ENCODE results near the gene NEDD4L. TPM values are rescaled to one million over a fixed set of nuclear protein-coding genes. Genes with fewer than 3 reads are reported as not detected.

Gene NEDD4L
- total and polyA plus RNA-seq, 4 donors: 10.2 to 20.3 (median 13.2) TPM

DNA sequence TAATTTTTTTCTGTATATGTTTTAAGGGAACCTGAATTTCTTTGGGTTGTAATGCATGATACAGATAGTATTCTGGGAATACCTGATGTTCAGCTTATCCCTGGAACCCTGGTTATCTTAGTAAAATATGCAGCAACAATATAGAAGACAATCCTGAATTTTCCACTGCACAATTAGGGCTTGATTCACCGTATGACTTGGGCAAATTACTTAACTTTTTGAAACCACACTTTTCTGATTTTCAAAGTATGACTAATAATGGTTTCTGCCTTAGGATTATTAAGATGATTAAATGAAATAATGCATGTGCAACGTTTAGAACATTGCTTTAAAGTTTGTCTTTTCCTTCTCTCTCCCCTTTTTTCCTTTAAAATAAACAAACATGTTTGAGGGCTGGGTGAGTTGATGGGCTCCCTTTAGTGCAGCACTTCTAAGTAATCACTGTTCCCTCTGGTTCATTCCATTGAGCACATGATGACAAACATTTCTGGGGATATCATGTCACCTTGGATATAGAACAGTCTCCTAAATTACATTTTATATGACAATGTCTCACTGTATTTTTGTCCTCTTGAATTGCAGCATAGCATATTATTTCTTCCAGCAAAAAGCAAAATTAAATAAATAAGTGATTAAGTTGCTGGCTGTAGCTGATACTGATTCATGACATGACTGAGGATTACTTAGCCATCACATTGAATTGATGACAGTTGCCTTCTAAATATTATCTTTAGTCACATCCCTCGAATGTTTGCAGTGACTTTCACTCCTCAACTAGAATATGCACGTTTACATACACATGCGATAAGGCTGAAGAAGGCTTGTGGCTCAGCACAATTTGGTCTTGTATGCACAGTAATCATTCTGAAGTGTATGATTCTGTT lies 254.5 kb downstream of the NEDD4L start:
- Histone ChIP-seq H3K9me3 (ENCODE audit: control insufficient read depth in 4 of 4, low read length in 3 of 4) (no peaks in the 10 kb centered on the region), H3K4me3 (ENCODE audit: low read depth in 1 of 3, low read length in 3 of 3) (no peak overlapping the region), H3K9ac (ENCODE audit: low read depth in 1 of 2, low read length in 2 of 2) (no peak overlapping the region), H3K36me3 (ENCODE audit: control insufficient read depth in 4 of 4, insufficient read depth in 3 of 4, low read depth in 1 of 4, low read length in 3 of 4) (no peaks in the 10 kb centered on the region), H3K27me3 (ENCODE audit: control insufficient read depth in 4 of 4, insufficient read depth in 4 of 4, low read length in 3 of 4) (no peaks in the 10 kb centered on the region), H3K4me1 (ENCODE audit: control insufficient read depth in 4 of 4, insufficient read depth in 4 of 4, low read length in 3 of 4) (no peaks in the 10 kb centered on the region), H3K27ac (ENCODE audit: low read depth in 1 of 2, low read length in 2 of 2) (no peak overlapping the region)
- WGBS: 66% methylated on average over 5 of the region's 5 CpGs
- TF ChIP-seq HNF4G (IDR thresholded peaks at IDR 0.05): no peak
- TF ChIP-seq, protein P1, sequence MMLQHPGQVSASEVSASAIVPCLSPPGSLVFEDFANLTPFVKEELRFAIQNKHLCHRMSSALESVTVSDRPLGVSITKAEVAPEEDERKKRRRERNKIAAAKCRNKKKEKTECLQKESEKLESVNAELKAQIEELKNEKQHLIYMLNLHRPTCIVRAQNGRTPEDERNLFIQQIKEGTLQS (IDR thresholded peaks at IDR 0.05): no peak
- TF ChIP-seq JUND (IDR thresholded peaks at IDR 0.05): no peak
- no peak for TF ChIP-seq NR2F2 (IDR thresholded peaks at IDR 0.05)
- TF ChIP-seq EGR1 (IDR thresholded peaks at IDR 0.05; ENCODE audit: low read depth in 2 of 2): no peak
- no peak for TF ChIP-seq TAF1 (conservative IDR thresholded peaks at IDR 0.05)
- TF ChIP-seq, protein P2, sequence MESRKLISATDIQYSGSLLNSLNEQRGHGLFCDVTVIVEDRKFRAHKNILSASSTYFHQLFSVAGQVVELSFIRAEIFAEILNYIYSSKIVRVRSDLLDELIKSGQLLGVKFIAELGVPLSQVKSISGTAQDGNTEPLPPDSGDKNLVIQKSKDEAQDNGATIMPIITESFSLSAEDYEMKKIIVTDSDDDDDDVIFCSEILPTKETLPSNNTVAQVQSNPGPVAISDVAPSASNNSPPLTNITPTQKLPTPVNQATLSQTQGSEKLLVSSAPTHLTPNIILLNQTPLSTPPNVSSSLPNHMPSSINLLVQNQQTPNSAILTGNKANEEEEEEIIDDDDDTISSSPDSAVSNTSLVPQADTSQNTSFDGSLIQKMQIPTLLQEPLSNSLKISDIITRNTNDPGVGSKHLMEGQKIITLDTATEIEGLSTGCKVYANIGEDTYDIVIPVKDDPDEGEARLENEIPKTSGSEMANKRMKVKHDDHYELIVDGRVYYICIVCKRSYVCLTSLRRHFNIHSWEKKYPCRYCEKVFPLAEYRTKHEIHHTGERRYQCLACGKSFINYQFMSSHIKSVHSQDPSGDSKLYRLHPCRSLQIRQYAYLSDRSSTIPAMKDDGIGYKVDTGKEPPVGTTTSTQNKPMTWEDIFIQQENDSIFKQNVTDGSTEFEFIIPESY (IDR thresholded peaks at IDR 0.05): no peak
- no peak for DNase-seq (ENCODE audit: low spot score)

DNA sequence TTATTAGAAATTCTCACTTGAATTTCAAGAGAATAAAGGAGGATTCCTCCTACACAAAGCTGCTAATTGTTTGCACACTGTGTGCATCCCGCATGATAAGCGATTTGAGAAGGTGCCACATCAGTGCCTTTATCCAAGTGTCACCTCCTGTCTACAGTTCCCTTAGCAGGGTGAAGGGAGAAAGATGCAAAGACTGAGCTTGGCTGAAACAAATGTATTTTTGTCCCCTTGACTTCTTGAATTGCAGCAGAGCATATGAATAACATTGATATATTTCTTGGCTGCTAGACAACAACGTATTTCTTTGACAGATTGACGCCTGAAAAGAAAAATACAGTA lies 255.1 kb downstream of the NEDD4L start:
- Histone ChIP-seq H3K9ac (ENCODE audit: low read depth in 1 of 2, low read length in 2 of 2) (no peak overlapping the region), H3K4me3 (ENCODE audit: low read depth in 1 of 3, low read length in 3 of 3) (no peak overlapping the region), H3K4me1 (ENCODE audit: control insufficient read depth in 4 of 4, insufficient read depth in 4 of 4, low read length in 3 of 4) (no peaks in the 10 kb centered on the region), H3K27me3 (ENCODE audit: control insufficient read depth in 4 of 4, insufficient read depth in 4 of 4, low read length in 3 of 4) (no peaks in the 10 kb centered on the region), H3K27ac (ENCODE audit: low read depth in 1 of 2, low read length in 2 of 2) (no peak overlapping the region), H3K9me3 (ENCODE audit: control insufficient read depth in 4 of 4, low read length in 3 of 4) (no peaks in the 10 kb centered on the region), H3K36me3 (ENCODE audit: control insufficient read depth in 4 of 4, insufficient read depth in 3 of 4, low read depth in 1 of 4, low read length in 3 of 4) (no peaks in the 10 kb centered on the region)
- no peak for DNase-seq (ENCODE audit: low spot score)
- TF ChIP-seq, protein P3, sequence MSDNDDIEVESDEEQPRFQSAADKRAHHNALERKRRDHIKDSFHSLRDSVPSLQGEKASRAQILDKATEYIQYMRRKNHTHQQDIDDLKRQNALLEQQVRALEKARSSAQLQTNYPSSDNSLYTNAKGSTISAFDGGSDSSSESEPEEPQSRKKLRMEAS (IDR thresholded peaks at IDR 0.05): no peak
- TF ChIP-seq JUND (IDR thresholded peaks at IDR 0.05) (no peak), FOXA1 (IDR thresholded peaks at IDR 0.05) (no peak), RAD21 (IDR thresholded peaks at IDR 0.05) (no peak), SP1 (IDR thresholded peaks at IDR 0.05) (no peak), GABPA (IDR thresholded peaks at IDR 0.05 in 1 of 2, conservative IDR thresholded peaks at IDR 0.05 in 1 of 2) (no peak), YY1 (IDR thresholded peaks at IDR 0.05) (no peak), TAF1 (conservative IDR thresholded peaks at IDR 0.05) (no peak), HNF4A (conservative IDR thresholded peaks at IDR 0.05) (no peak)
- TF ChIP-seq, protein P4, sequence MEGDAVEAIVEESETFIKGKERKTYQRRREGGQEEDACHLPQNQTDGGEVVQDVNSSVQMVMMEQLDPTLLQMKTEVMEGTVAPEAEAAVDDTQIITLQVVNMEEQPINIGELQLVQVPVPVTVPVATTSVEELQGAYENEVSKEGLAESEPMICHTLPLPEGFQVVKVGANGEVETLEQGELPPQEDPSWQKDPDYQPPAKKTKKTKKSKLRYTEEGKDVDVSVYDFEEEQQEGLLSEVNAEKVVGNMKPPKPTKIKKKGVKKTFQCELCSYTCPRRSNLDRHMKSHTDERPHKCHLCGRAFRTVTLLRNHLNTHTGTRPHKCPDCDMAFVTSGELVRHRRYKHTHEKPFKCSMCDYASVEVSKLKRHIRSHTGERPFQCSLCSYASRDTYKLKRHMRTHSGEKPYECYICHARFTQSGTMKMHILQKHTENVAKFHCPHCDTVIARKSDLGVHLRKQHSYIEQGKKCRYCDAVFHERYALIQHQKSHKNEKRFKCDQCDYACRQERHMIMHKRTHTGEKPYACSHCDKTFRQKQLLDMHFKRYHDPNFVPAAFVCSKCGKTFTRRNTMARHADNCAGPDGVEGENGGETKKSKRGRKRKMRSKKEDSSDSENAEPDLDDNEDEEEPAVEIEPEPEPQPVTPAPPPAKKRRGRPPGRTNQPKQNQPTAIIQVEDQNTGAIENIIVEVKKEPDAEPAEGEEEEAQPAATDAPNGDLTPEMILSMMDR (IDR thresholded peaks at IDR 0.05; ENCODE audit: low read depth, low read length, missing input control): no peak
- TF ChIP-seq, protein P1 (IDR thresholded peaks at IDR 0.05): no peak
- 92% methylated on average over 4 of the region's 4 CpGs for whole genome bisulfite sequencing

All from liver (tissue), 9 donors.